Upper lobe of right lung (tissue), 1 donor: ENCODE results near the gene TFDP2. TPM values are rescaled to one million over a fixed set of nuclear protein-coding genes. Genes with fewer than 3 reads are reported as not detected.

Experiments
- ATAC-seq: fragments of 200-7000 bp; cut with Tn5 transposase; one replicate; pipeline ENCODE4 v1.9.1; 2020; ENCODE audit warnings: mild to moderate bottlenecking, moderate library complexity
- DNase-seq: peaks from one replicate; pipeline ENCODE4 v3.0.0-alpha.2; 2020
- H3K27ac ChIP-seq: fragments of 200-600 bp; one replicate; pipeline ENCODE4 v1.8.0; 2022
- H3K27me3 ChIP-seq: fragments of 200-600 bp; one replicate; pipeline ENCODE4 v1.8.0; 2022; ENCODE audit warnings: mild to moderate bottlenecking
- H3K36me3 ChIP-seq: fragments of 200-600 bp; one replicate; pipeline ENCODE4 v1.8.0; 2022
- H3K4me1 ChIP-seq: fragments of 200-600 bp; one replicate; pipeline ENCODE4 v1.8.0; 2022
- H3K4me3 ChIP-seq: fragments of 200-600 bp; one replicate; pipeline ENCODE4 v1.8.0; 2022; ENCODE audit warnings: mild to moderate bottlenecking
- H3K9me3 ChIP-seq: fragments of 200-600 bp; one replicate; pipeline ENCODE4 v1.8.0; 2022
- CTCF ChIP-seq: fragments of 200-600 bp; IDR thresholded peaks from one replicate; pipeline ENCODE4 v1.8.0; 2022; ENCODE audit warnings: antibody characterized with exemption
- intact Hi-C: fragments of 100-400 bp; cut with DNase I; formaldehyde crosslinking; loops from one replicate; pipeline ENCODE4 v1.11.0; 2022
- total RNA-seq: library from RNA; stranded (reverse); fragmentation: NEBNext Ultra II Directional; extraction: Animal tissue kit (Norgen Biotek cat#: 25700); gene quantifications from one replicate; pipeline ENCODE4 v1.2.1, GENCODE V29; 2021
- donor health status: DM: no; HTN: yes; CAD: no; lungs with severe emphysema.

Gene TFDP2
- total RNA-seq, 1 donor from 2014 or later, result 26.7 TPM

- Histone ChIP-seq H3K9me3 (no peaks in the 10 kb centered on the region), H3K4me1 (no peaks in the 10 kb centered on the region), H3K4me3 (no peak overlapping the region), H3K27me3 (no peaks in the 10 kb centered on the region), H3K36me3 (no peaks in the 10 kb centered on the region), H3K27ac (no peak overlapping the region)
- DNase-seq (no peak), ATAC-seq (no peak)
- TF ChIP-seq CTCF, result no peak
- intact Hi-C loops, result no loop called here
Measured at GRCh38 chr3:141945726-141946485, 203.4 kb downstream of the TFDP2 start.

DNA sequence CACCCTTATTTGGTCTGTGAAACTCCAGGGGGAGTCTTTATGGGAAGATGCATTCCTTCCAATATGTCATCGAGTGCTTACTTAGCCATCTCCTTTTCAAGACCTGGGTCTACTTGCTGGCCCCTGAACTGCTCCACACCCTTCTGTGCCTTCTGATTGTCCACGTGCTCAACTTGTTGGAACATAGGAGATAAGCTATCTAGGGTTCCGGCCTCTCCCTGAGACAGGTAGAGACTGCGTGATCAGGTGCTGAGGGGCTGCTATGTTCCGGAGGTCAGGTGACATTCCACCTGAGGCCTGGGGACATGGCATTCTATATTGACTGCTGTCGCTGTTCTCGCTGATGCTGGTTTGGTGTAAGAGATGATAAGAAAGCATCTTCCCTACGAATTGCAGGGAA, 207.3 kb downstream of the TFDP2 start:
- intact Hi-C loops, result no loop called here
- TF ChIP-seq CTCF, result no peak
- no peak for ATAC-seq
- Histone ChIP-seq H3K36me3 (no peaks in the 10 kb centered on the region), H3K27me3 (no peaks in the 10 kb centered on the region), H3K9me3 (no peaks in the 10 kb centered on the region), H3K4me1 (peaks cover 4% of the 10 kb centered on the region), H3K27ac (no peak overlapping the region), H3K4me3 (no peak overlapping the region)
- no peak for DNase-seq

GRCh38 chr3:141941093-141941492, 208.3 kb downstream of the TFDP2 start:
- Histone ChIP-seq H3K4me1 (peaks cover 4% of the 10 kb centered on the region), H3K4me3 (no peak overlapping the region), H3K36me3 (no peaks in the 10 kb centered on the region), H3K27ac (peak overlapping the region; percentile 3), H3K9me3 (no peaks in the 10 kb centered on the region), H3K27me3 (no peaks in the 10 kb centered on the region)
- ATAC-seq (peak; percentile 48), DNase-seq (no peak)
- intact Hi-C loops, result no loop called here
- no peak for TF ChIP-seq CTCF

- no peaks in the 10 kb centered on the region for H3K27me3 ChIP-seq
- peak overlapping the region; percentile 3 for H3K27ac ChIP-seq
- intact Hi-C loops, result no loop called here
- H3K36me3 ChIP-seq, result no peaks in the 10 kb centered on the region
- ATAC-seq (peak; percentile 51), DNase-seq (no peak)
- no peak overlapping the region for H3K4me3 ChIP-seq
- no peak for TF ChIP-seq CTCF
- no peaks in the 10 kb centered on the region for H3K9me3 ChIP-seq
- H3K4me1 ChIP-seq, result peaks cover 4% of the 10 kb centered on the region
Measured at GRCh38 chr3:141940194-141940776, 209.1 kb downstream of the TFDP2 start.

DNA sequence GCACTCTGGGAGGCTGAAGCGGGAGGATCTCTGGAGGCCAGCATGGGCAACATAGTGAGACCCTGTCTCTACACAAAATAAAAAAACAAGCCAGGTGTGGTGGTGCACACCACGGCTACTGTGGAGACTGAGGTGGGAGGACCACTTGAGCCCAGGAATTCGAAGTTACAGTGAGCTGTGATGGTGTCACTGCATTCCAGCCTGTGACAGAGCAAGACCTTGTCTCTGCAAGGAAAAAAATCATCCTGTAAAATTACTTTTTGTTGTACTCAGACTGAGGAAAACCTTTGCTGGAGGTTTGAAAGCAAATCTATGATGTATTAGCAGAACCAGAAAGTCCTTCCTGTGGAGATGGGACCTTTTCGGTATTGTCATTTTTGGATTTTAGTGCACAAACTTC, 209.6 kb downstream of the TFDP2 start:
- H3K36me3 ChIP-seq, result no peaks in the 10 kb centered on the region
- no peak overlapping the region for H3K4me3 ChIP-seq
- H3K9me3 ChIP-seq, result no peaks in the 10 kb centered on the region
- TF ChIP-seq CTCF, result no peak
- ATAC-seq (no peak), DNase-seq (no peak)
- intact Hi-C loops, result no loop called here
- no peak overlapping the region for H3K27ac ChIP-seq
- peaks cover 4% of the 10 kb centered on the region for H3K4me1 ChIP-seq
- H3K27me3 ChIP-seq, result no peaks in the 10 kb centered on the region
